GM23248 (cell line): ENCODE data around the gene TNMD.

Experiments
- EZH2 ChIP-seq: fragments of 200-600 bp; sonication (generic); IDR thresholded peaks from 2 replicates; pipeline ENCODE4 v1.6.1; 2018; ENCODE audit warnings: antibody characterized with exemption, mild to moderate bottlenecking; ENCODE audit not compliant: insufficient read depth, poor library complexity, severe bottlenecking
- EZH2phosphoT487 ChIP-seq: fragments of 200-600 bp; sonication (generic); IDR thresholded peaks from 2 replicates; pipeline ENCODE4 v1.6.1; 2018; ENCODE audit warnings: antibody characterized with exemption, moderate library complexity, mild to moderate bottlenecking, low read depth; ENCODE audit not compliant: insufficient read depth

- TF ChIP-seq EZH2 (no peak), EZH2phosphoT487 (no peak)
Observed at GRCh38 chrX:100606753-100607152, 22.0 kb downstream of the TNMD start.
